ENCODE results near the gene SPOPL.

Gene SPOPL

GRCh38 chr2:138510319-138510718 is 8.7 kb downstream of the SPOPL start:
- no peak for TF ChIP-seq CTCF (conservative IDR thresholded peaks at IDR 0.05; ENCODE audit: low read depth, low read length)
- DNase-seq (ENCODE audit: low read depth), result no peak
- H3K4me3 ChIP-seq (ENCODE audit: low read depth, low read length), result no peak overlapping the region

GRCh38 chr2:138512672-138513071 is 11.1 kb downstream of the SPOPL start:
- TF ChIP-seq CTCF (conservative IDR thresholded peaks at IDR 0.05; ENCODE audit: low read depth, low read length), result no peak
- H3K4me3 ChIP-seq (ENCODE audit: low read depth, low read length), result no peak overlapping the region

GRCh38 chr2:138514173-138514572 is 12.6 kb downstream of the SPOPL start:
- DNase-seq (ENCODE audit: low read depth), result no peak
- no peak overlapping the region for H3K4me3 ChIP-seq (ENCODE audit: low read depth, low read length)
- TF ChIP-seq CTCF (conservative IDR thresholded peaks at IDR 0.05; ENCODE audit: low read depth, low read length), result no peak

More at GRCh38 chr2:138512672-138513071, 11.1 kb downstream of the SPOPL start:
- DNase-seq (ENCODE audit: low read depth), result peak; percentile 38

GRCh38 chr2:138515092-138515491 is 13.5 kb downstream of the SPOPL start:
- TF ChIP-seq CTCF (conservative IDR thresholded peaks at IDR 0.05; ENCODE audit: low read depth, low read length), result no peak
- peak; percentile 23 for DNase-seq (ENCODE audit: low read depth)
- no peak overlapping the region for H3K4me3 ChIP-seq (ENCODE audit: low read depth, low read length)

GRCh38 chr2:138516030-138516704 is 14.6 kb downstream of the SPOPL start:
- H3K4me3 ChIP-seq (ENCODE audit: low read depth, low read length), result no peak overlapping the region
- peak; percentile 63 for DNase-seq (ENCODE audit: low read depth)
- TF ChIP-seq CTCF (conservative IDR thresholded peaks at IDR 0.05; ENCODE audit: low read depth, low read length), result no peak

- no peak for DNase-seq (ENCODE audit: low read depth)
- no peak overlapping the region for H3K4me3 ChIP-seq (ENCODE audit: low read depth, low read length)
- no peak for TF ChIP-seq CTCF (conservative IDR thresholded peaks at IDR 0.05; ENCODE audit: low read depth, low read length)
Measured at GRCh38 chr2:138518860-138519259, 17.3 kb downstream of the SPOPL start.

GRCh38 chr2:138521821-138522220 is 20.3 kb downstream of the SPOPL start:
- no peak for TF ChIP-seq CTCF (conservative IDR thresholded peaks at IDR 0.05; ENCODE audit: low read depth, low read length)
- no peak overlapping the region for H3K4me3 ChIP-seq (ENCODE audit: low read depth, low read length)
- DNase-seq (ENCODE audit: low read depth), result no peak
